Endodermal cell (in vitro differentiated cells): Measurements from ENCODE around the gene ACVRL1. TPM values are rescaled to one million over a fixed set of nuclear protein-coding genes. Genes with fewer than 3 reads are reported as not detected.

Source experiments
- DNase-seq: peaks from one replicate; pipeline ENCODE4 v3.0.0-alpha.2; 2017
- H3K27ac ChIP-seq: 2 replicates; pipeline ENCODE4 v1.5.1; 2013; ENCODE audit warnings: mild to moderate bottlenecking, low read depth, low read length, moderate library complexity
- H3K27me3 ChIP-seq: 2 replicates; pipeline ENCODE4 v1.6.1; 2013; ENCODE audit warnings: mild to moderate bottlenecking, low read length, moderate library complexity; ENCODE audit not compliant: insufficient read depth, control insufficient read depth, poor library complexity, severe bottlenecking
- H3K36me3 ChIP-seq: 2 replicates; pipeline ENCODE4 v1.7.0; 2013; ENCODE audit warnings: mild to moderate bottlenecking, low read length, moderate library complexity; ENCODE audit not compliant: control insufficient read depth, insufficient read depth
- H3K4me1 ChIP-seq: one replicate; pipeline ENCODE4 v1.7.0; 2013; ENCODE audit warnings: low read length; ENCODE audit not compliant: control insufficient read depth, insufficient read depth
- H3K4me3 ChIP-seq: 2 replicates; pipeline ENCODE4 v1.5.1; 2013; ENCODE audit warnings: mild to moderate bottlenecking, low read length, moderate library complexity
- H3K9ac ChIP-seq: 2 replicates; pipeline ENCODE4 v1.6.1; 2013; ENCODE audit warnings: mild to moderate bottlenecking, low read length, moderate library complexity; ENCODE audit not compliant: poor library complexity, severe bottlenecking; ENCODE audit errors: extremely low read depth
- H3K9me3 ChIP-seq: 2 replicates; pipeline ENCODE4 v1.6.1; 2013; ENCODE audit warnings: mild to moderate bottlenecking, low read length, moderate library complexity; ENCODE audit not compliant: control insufficient read depth
- H3K27ac Mint-ChIP-seq: 2 replicates; pipeline ENCODE4 v1.8.0; 2020; ENCODE audit warnings: mixed read lengths
- H3K27me3 Mint-ChIP-seq: 2 replicates; pipeline ENCODE4 v1.8.0; 2021; ENCODE audit warnings: mild to moderate bottlenecking, mixed read lengths; ENCODE audit not compliant: insufficient read depth
- H3K36me3 Mint-ChIP-seq: 2 replicates; pipeline ENCODE4 v1.8.0; 2020; ENCODE audit warnings: low read depth, mixed read lengths
- H3K4me1 Mint-ChIP-seq: 2 replicates; pipeline ENCODE4 v1.8.0; 2020; ENCODE audit warnings: mixed read lengths
- H3K4me3 Mint-ChIP-seq: 2 replicates; pipeline ENCODE4 v1.8.0; 2020; ENCODE audit warnings: mild to moderate bottlenecking, moderate library complexity, mixed read lengths
- H3K9me3 Mint-ChIP-seq: 2 replicates; pipeline ENCODE4 v1.8.0; 2020; ENCODE audit warnings: mild to moderate bottlenecking, mixed read lengths
- WGBS, 2 experiments: methylation state at CpG; one replicate each; pipeline versions ENCODE4 v1.1.5 to v1.1.7; 2013; ENCODE audit warnings: missing lambda C conversion rate in 2 of 2, mixed read lengths in 1 of 2; ENCODE audit not compliant: insufficient coverage in 1 of 2, insufficient read length in 1 of 2; 5-methylcytosine and 5-hydroxymethylcytosine counted together
- total RNA-seq, 2 donors: library from RNA; stranded (reverse); fragmentation: NEBNext Ultra II Directional in 1 of 2; extraction: Animal tissue kit (Norgen Biotek cat#: 25700) in 1 of 2; gene quantifications; 2 replicates in 1 of 2; 3 replicates in 1 of 2; pipeline ENCODE4 v1.2.1, GENCODE V29; 2021
- TF ChIP-seq, protein P1 (sequence below): fragments of 200-600 bp; sonication (generic); conservative IDR thresholded peaks from 2 replicates; pipeline ENCODE4 v1.5.0; 2021; ENCODE audit warnings: antibody characterized with exemption, mild to moderate bottlenecking

Gene ACVRL1
- total RNA-seq, 2 donors from 2014 or later: 0.42 to 0.64 TPM

DNA sequence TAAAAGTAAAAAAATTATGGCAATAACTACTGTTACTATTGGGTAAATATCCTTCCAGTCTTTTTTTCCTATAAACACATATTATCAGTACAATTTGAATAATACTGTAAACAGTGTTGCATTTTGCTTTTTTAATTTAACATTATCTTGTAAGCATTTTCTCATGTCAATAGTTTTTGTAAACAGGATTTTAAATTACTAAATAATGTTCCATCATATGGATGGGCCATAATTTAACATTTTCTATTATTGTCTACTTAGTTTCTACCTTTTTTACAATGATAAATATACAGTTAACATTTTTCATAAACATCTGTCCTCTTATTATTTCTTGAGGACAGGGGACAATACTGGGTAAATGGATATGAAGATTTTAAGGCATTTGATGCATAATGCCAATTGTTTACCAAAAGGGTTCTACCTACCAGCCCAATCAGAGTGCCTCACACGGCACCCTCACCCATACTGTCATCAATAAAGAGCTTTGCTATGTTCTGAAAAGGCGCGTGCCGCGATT lies 43.4 kb downstream of the ACVRL1 start:
- Mint-ChIP-seq H3K9me3 (no peaks in the 10 kb centered on the region), H3K4me3 (peak overlapping the region; percentile 82), H3K36me3 (peaks cover 2% of the 10 kb centered on the region), H3K27ac (peak overlapping the region; percentile 20), H3K4me1 (peaks cover 23% of the 10 kb centered on the region), H3K27me3 (peaks cover 49% of the 10 kb centered on the region)
- no peaks in the 10 kb centered on the region for H3K4me1 ChIP-seq
- peak overlapping the region; percentile 83 for H3K4me3 ChIP-seq
- H3K9ac ChIP-seq: peak overlapping the region; percentile 48
- H3K36me3 ChIP-seq: peaks cover under 1% of the 10 kb centered on the region
- no peaks in the 10 kb centered on the region for H3K9me3 ChIP-seq
- peaks cover 40% of the 10 kb centered on the region for H3K27me3 ChIP-seq
- no peak for DNase-seq
- TF ChIP-seq, protein P1, sequence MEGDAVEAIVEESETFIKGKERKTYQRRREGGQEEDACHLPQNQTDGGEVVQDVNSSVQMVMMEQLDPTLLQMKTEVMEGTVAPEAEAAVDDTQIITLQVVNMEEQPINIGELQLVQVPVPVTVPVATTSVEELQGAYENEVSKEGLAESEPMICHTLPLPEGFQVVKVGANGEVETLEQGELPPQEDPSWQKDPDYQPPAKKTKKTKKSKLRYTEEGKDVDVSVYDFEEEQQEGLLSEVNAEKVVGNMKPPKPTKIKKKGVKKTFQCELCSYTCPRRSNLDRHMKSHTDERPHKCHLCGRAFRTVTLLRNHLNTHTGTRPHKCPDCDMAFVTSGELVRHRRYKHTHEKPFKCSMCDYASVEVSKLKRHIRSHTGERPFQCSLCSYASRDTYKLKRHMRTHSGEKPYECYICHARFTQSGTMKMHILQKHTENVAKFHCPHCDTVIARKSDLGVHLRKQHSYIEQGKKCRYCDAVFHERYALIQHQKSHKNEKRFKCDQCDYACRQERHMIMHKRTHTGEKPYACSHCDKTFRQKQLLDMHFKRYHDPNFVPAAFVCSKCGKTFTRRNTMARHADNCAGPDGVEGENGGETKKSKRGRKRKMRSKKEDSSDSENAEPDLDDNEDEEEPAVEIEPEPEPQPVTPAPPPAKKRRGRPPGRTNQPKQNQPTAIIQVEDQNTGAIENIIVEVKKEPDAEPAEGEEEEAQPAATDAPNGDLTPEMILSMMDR: no peak
- 3 to 13% methylated on average over 4 to 5 of the region's 5 CpGs for WGBS, 2 experiments
- H3K27ac ChIP-seq: no peak overlapping the region

DNA sequence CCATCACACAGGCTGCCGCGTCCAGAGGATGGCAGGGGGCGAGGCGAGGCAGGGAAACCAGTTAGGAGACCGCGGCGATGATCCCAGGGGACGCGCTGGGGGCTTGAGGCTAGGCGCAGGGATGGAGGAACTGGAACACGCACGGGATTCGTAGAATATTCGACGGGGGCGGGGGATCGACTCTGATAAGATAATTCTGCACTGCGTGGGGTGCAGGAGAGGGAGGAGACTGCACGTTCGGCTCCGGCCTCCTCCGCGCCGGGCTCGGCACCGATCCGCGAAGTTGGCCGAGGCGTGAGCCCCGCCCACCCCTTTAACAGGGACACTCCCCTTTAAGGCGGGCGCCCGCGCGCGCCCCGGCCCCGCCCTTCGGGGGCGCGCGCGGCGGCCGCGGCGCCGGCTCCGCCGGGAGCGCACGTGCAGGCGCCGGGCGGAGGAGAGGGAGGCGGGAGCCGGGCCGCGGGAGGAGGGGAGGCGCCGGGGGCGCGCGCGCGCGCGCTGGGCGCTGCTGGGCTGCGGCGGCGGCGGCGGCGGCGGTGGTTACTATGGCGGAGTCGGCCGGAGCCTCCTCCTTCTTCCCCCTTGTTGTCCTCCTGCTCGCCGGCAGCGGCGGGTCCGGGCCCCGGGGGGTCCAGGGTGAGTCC lies 44.0 kb downstream of the ACVRL1 start, which contains the start of gene ACVR1B:
Gene ACVR1B, plus strand, starts transcription at position 501 of the 644 bp plus-strand sequence. Its CDS starts 45 bp downstream, at position 546.
- Histone ChIP-seq H3K4me1 (no peaks in the 10 kb centered on the region), H3K9ac (peak within 1 kb of the TSS; percentile 95), H3K27ac (peak within 1 kb of the TSS; percentile 79), H3K36me3 (peaks cover 6% of the 10 kb centered on the region), H3K9me3 (peaks cover under 1% of the 10 kb centered on the region), H3K27me3 (peaks cover 40% of the 10 kb centered on the region), H3K4me3 (peak within 1 kb of the TSS; percentile 99)
- 0% methylated on average over 8 to 76 of the region's 86 CpGs for WGBS, 2 experiments
- DNase-seq: peak; percentile 96
- TF ChIP-seq, protein P1: no peak
- H3K4me3 Mint-ChIP-seq: peak within 1 kb of the TSS; percentile 82
- H3K27ac Mint-ChIP-seq: peak within 1 kb of the TSS; percentile 84
- peaks cover 23% of the 10 kb centered on the region for H3K4me1 Mint-ChIP-seq
- peaks cover 46% of the 10 kb centered on the region for H3K27me3 Mint-ChIP-seq
- H3K36me3 Mint-ChIP-seq: peaks cover 7% of the 10 kb centered on the region
- H3K9me3 Mint-ChIP-seq: no peaks in the 10 kb centered on the region

DNA sequence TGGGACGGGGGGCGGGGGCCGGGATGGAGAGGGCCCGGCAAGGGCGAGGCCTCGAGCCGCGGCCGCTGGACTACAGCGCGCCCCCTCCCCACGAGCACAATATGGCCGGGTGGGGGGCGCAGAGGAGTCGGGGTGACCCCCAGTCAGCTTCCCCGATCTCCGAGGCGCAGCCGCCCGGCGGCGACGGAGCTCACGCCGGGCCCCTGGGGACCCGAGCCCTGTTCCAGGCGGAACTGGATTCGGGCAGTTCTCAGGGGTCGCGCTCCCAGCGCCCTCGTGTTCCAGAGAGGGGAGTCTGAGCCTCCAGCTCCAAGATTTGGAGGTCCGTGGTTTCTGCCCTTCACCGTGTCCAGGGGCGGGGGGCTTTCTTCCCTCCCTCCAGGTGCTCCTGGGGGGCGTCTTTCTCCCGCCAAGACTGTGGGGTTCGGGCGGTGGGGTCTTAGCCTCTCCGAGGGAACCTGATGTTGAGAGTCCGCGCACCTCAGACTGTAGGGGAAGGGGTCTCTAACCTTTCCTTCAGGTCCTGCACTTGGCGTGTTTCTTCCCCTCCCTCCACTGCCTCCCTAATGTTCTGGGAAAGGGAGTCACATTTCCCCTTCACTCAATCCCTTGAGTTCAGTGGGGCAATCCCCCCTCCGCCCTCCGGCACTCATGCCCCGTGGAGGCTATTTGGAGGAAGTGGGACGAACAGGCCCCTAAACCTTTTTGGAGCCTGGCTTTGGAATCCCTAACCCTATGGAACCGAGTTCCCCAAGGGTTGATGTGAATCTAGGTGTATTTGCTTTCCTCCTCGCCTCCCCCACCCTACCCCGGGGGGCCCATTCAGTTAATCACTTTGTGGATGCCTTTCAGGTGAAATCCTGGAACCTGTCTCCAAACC lies 44.8 kb downstream of the ACVRL1 start:
- peak overlapping the region; percentile 84 for H3K27ac Mint-ChIP-seq
- peaks cover 23% of the 10 kb centered on the region for H3K4me1 Mint-ChIP-seq
- 0 to 1% methylated on average over 3 to 50 of the region's 50 CpGs for WGBS, 2 experiments

More for the DNA sequence above, 44.8 kb downstream of the ACVRL1 start:
- no peaks in the 10 kb centered on the region for H3K9me3 Mint-ChIP-seq
- Histone ChIP-seq H3K4me3 (peak overlapping the region; percentile 99), H3K27me3 (peaks cover 40% of the 10 kb centered on the region), H3K36me3 (peaks cover 11% of the 10 kb centered on the region), H3K4me1 (no peaks in the 10 kb centered on the region), H3K27ac (peak overlapping the region; percentile 79), H3K9me3 (peaks cover 5% of the 10 kb centered on the region), H3K9ac (peak overlapping the region; percentile 95)
- peak; percentile 88 for DNase-seq
- H3K36me3 Mint-ChIP-seq: peaks cover 10% of the 10 kb centered on the region
- H3K27me3 Mint-ChIP-seq: peaks cover 41% of the 10 kb centered on the region
- TF ChIP-seq, protein P1: no peak
- peak overlapping the region; percentile 82 for H3K4me3 Mint-ChIP-seq
